ENCODE data around the gene TBC1D8B. TPM values are rescaled to one million over a fixed set of nuclear protein-coding genes. Genes with fewer than 3 reads are reported as not detected.
A peak's percentile ranks its signal among the peaks of the same experiment; 100 is the strongest.

Gene TBC1D8B
- polyA plus RNA-seq, 2 of the 4 experiments (the other 2 are of a cell fraction) = 2.9 to 3.3 TPM

DNA sequence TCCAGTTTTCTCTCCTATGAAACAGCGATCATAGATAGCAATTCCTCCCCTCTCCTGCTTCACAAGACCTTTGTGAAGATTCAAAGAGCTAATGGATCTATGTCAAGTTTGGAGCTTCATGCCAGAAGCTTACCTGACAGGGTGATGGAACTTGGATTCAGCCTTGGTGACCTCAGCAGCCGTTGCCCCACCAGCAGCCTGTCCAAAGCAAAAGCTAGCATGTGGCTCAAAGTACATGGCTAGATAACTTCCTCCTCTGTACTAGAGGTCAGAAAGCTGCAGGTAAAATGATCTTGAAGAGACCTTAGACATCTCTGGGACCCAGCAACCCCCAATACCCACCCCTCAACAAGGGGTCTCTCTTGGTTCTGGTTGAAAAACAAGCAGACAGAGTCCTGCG, 98.9 kb downstream of the TBC1D8B start:
- ATAC-seq = no peak
- 100% methylated on average over 3 of the region's 3 CpGs for WGBS (ENCODE audit: missing lambda C conversion rate)
- CTCF ChIA-PET = interaction anchor here (0.6 to 7.7 kb wide), 8 partner anchors 10 to 97 kb away, joined by 3 to 94 read pairs (median 4); no protein-coding TSS in a partner anchor
- FAIRE-seq = no peak
- TF ChIP-seq PHF8 (IDR thresholded peaks at IDR 0.05; ENCODE audit: borderline replicate concordance, low read depth) (no peak), ESRRA (IDR thresholded peaks at IDR 0.05; ENCODE audit: borderline replicate concordance, low read length) (no peak), TP53 (CRISPR knock-in tag; IDR thresholded peaks at IDR 0.05) (no peak), ZNF302 (CRISPR knock-in tag; IDR thresholded peaks at IDR 0.05) (no peak), MAZ (IDR thresholded peaks at IDR 0.05; ENCODE audit: borderline replicate concordance, low read depth, low read length) (no peak), KDM5A (IDR thresholded peaks at IDR 0.05) (no peak), RCOR1 (IDR thresholded peaks at IDR 0.05; ENCODE audit: low read depth, low read length) (no peak)
- TF ChIP-seq, protein P1, sequence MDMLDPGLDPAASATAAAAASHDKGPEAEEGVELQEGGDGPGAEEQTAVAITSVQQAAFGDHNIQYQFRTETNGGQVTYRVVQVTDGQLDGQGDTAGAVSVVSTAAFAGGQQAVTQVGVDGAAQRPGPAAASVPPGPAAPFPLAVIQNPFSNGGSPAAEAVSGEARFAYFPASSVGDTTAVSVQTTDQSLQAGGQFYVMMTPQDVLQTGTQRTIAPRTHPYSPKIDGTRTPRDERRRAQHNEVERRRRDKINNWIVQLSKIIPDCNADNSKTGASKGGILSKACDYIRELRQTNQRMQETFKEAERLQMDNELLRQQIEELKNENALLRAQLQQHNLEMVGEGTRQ (IDR thresholded peaks at IDR 0.05) = no peak
- TF ChIP-seq, protein P2, sequence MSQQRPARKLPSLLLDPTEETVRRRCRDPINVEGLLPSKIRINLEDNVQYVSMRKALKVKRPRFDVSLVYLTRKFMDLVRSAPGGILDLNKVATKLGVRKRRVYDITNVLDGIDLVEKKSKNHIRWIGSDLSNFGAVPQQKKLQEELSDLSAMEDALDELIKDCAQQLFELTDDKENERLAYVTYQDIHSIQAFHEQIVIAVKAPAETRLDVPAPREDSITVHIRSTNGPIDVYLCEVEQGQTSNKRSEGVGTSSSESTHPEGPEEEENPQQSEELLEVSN (IDR thresholded peaks at IDR 0.05; ENCODE audit: borderline replicate concordance, low read depth) = no peak
- TF ChIP-seq, protein P3, sequence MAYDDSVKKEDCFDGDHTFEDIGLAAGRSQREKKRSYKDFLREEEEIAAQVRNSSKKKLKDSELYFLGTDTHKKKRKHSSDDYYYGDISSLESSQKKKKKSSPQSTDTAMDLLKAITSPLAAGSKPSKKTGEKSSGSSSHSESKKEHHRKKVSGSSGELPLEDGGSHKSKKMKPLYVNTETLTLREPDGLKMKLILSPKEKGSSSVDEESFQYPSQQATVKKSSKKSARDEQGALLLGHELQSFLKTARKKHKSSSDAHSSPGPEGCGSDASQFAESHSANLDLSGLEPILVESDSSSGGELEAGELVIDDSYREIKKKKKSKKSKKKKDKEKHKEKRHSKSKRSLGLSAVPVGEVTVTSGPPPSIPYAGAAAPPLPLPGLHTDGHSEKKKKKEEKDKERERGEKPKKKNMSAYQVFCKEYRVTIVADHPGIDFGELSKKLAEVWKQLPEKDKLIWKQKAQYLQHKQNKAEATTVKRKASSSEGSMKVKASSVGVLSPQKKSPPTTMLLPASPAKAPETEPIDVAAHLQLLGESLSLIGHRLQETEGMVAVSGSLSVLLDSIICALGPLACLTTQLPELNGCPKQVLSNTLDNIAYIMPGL (CRISPR knock-in tag; IDR thresholded peaks at IDR 0.05; ENCODE audit: borderline replicate concordance) = no peak
- TF ChIP-seq, protein P4, sequence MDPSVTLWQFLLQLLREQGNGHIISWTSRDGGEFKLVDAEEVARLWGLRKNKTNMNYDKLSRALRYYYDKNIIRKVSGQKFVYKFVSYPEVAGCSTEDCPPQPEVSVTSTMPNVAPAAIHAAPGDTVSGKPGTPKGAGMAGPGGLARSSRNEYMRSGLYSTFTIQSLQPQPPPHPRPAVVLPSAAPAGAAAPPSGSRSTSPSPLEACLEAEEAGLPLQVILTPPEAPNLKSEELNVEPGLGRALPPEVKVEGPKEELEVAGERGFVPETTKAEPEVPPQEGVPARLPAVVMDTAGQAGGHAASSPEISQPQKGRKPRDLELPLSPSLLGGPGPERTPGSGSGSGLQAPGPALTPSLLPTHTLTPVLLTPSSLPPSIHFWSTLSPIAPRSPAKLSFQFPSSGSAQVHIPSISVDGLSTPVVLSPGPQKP (IDR thresholded peaks at IDR 0.05; ENCODE audit: low read depth, low read length) = no peak
- TF ChIP-seq, protein P5, sequence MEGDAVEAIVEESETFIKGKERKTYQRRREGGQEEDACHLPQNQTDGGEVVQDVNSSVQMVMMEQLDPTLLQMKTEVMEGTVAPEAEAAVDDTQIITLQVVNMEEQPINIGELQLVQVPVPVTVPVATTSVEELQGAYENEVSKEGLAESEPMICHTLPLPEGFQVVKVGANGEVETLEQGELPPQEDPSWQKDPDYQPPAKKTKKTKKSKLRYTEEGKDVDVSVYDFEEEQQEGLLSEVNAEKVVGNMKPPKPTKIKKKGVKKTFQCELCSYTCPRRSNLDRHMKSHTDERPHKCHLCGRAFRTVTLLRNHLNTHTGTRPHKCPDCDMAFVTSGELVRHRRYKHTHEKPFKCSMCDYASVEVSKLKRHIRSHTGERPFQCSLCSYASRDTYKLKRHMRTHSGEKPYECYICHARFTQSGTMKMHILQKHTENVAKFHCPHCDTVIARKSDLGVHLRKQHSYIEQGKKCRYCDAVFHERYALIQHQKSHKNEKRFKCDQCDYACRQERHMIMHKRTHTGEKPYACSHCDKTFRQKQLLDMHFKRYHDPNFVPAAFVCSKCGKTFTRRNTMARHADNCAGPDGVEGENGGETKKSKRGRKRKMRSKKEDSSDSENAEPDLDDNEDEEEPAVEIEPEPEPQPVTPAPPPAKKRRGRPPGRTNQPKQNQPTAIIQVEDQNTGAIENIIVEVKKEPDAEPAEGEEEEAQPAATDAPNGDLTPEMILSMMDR (IDR thresholded peaks at IDR 0.05) = no peak
- DNase-seq (ENCODE audit: low read depth in 1 of 2, low spot score in 1 of 2) = no peak
- POLR2A ChIA-PET = no interaction called here
- H3K4me3 ChIP-seq = no peak overlapping the region
- peak overlapping the region; percentile 33 to 88; a peak in 5 of 6 replicates for H3K27ac ChIP-seq
- H3K4me2 ChIP-seq = no peak overlapping the region
- no peaks in the 10 kb centered on the region for H3K9me3 ChIP-seq
- H3K4me1 ChIP-seq = peaks cover 39% of the 10 kb centered on the region

DNA sequence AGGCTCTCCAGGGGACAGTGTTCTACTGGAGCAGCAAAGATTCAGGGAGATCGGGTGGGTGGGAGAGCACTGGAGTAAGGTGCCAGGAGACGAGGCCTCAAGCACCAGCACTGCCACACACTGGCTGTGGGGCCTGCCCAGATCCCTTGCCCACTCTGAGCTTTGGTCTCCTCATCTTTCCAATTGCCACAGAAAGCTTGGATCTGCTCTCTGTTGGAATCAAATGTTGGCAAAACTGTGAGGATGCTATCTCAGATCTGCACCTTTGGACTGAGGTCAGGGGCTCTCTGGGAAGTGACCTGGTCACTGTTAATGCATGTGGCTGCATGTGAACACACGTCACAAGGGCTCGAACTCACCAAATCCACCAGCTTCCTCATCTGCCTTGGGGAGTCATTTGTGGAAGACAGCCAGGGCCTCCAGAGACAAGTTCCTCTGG, 99.3 kb downstream of the TBC1D8B start:
- ATAC-seq = no peak
- H3K4me3 ChIP-seq = no peak overlapping the region
- H3K4me2 ChIP-seq = no peak overlapping the region
- no peak for DNase-seq (ENCODE audit: low read depth in 1 of 2, low spot score in 1 of 2)
- H3K4me1 ChIP-seq = peaks cover 38% of the 10 kb centered on the region
- H3K9me3 ChIP-seq = no peaks in the 10 kb centered on the region
- peak overlapping the region; percentile 33 to 88; a peak in 5 of 6 replicates for H3K27ac ChIP-seq
- CTCF ChIA-PET = interaction anchor here (0.6 to 7.7 kb wide), 7 partner anchors 10 to 84 kb away, joined by 3 to 94 read pairs (median 4); no protein-coding TSS in a partner anchor
- FAIRE-seq = no peak
- POLR2A ChIA-PET = no interaction called here
- 93% methylated on average over 2 of the region's 4 CpGs for WGBS (ENCODE audit: missing lambda C conversion rate)
- TF ChIP-seq, protein P5 (IDR thresholded peaks at IDR 0.05) = no peak
- TF ChIP-seq CHD2 (IDR thresholded peaks at IDR 0.05; ENCODE audit: low read length, partially characterized antibody) = no peak
- TF ChIP-seq, protein P6, sequence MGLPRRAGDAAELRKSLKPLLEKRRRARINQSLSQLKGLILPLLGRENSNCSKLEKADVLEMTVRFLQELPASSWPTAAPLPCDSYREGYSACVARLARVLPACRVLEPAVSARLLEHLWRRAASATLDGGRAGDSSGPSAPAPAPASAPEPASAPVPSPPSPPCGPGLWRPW (IDR thresholded peaks at IDR 0.05) = no peak
- TF ChIP-seq EP300 (IDR thresholded peaks at IDR 0.05) = no peak
- no peak for TF ChIP-seq ZNF302 (CRISPR knock-in tag; IDR thresholded peaks at IDR 0.05)
- TF ChIP-seq ZSCAN20 (CRISPR knock-in tag; IDR thresholded peaks at IDR 0.05) = no peak
- no peak for TF ChIP-seq NFE2L2 (conservative IDR thresholded peaks at IDR 0.05; ENCODE audit: low read length)
- TF ChIP-seq KDM1A (IDR thresholded peaks at IDR 0.05; ENCODE audit: low read depth) = no peak
- TF ChIP-seq, protein P3 (CRISPR knock-in tag; IDR thresholded peaks at IDR 0.05; ENCODE audit: borderline replicate concordance) = no peak
- TF ChIP-seq SREBF2 (IDR thresholded peaks at IDR 0.05) = no peak
- TF ChIP-seq RARB (CRISPR knock-in tag; IDR thresholded peaks at IDR 0.05) = no peak
- no peak for TF ChIP-seq PHF8 (IDR thresholded peaks at IDR 0.05; ENCODE audit: borderline replicate concordance, low read depth)
- no peak for TF ChIP-seq TP53 (CRISPR knock-in tag; IDR thresholded peaks at IDR 0.05)
- TF ChIP-seq, protein P4 (IDR thresholded peaks at IDR 0.05; ENCODE audit: low read depth, low read length) = no peak

All from A549 (cell line).